ENCODE measurements around the gene MPHOSPH9. TPM values are rescaled to one million over a fixed set of nuclear protein-coding genes. Genes with fewer than 3 reads are reported as not detected.

MPHOSPH9 gene
- total RNA-seq, 1 experiment from 2014 or later = 44.9 TPM

DNA sequence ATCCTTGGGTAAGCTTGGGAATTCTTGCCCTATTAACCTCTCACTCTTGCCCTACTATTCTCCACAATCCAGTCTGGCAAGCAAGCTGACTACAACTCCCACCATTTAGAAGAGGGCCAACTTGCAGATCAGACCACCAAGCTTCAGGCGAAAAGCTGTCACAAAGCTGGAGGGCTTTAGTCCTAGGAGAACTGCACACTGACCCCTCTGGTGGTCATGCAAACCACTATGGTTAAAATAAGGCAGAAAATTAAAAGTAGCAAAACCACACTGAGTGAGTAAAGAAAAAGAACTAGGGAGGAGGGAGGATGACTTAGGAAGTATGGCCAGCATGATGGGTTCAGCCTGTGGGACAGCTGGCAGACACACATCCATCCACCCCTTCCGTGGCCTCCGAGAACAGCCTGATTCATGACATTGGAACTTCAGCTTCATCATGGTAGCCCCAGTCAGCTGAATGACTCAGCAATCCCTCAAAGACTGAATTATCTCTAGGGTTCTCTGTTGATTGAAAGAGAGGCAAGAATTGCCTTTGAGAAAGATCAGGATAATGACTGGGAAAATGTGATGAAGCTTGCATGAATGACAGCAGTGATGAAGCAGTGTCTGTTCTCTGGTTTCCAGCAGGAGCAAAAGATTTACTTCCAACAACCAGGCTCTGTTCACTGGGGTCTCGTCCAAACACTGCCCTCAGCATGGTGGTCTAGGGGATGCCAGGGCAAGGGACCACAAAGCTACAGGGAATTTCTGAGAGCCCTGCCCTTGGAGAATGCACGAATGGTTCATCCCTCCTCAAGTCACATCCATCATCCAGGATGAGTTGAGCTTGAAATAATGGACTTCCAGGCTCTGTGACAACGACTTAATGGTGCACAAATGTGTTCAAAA lies 106.4 kb downstream of the MPHOSPH9 start (continued):
- TF ChIP-seq, protein P1, sequence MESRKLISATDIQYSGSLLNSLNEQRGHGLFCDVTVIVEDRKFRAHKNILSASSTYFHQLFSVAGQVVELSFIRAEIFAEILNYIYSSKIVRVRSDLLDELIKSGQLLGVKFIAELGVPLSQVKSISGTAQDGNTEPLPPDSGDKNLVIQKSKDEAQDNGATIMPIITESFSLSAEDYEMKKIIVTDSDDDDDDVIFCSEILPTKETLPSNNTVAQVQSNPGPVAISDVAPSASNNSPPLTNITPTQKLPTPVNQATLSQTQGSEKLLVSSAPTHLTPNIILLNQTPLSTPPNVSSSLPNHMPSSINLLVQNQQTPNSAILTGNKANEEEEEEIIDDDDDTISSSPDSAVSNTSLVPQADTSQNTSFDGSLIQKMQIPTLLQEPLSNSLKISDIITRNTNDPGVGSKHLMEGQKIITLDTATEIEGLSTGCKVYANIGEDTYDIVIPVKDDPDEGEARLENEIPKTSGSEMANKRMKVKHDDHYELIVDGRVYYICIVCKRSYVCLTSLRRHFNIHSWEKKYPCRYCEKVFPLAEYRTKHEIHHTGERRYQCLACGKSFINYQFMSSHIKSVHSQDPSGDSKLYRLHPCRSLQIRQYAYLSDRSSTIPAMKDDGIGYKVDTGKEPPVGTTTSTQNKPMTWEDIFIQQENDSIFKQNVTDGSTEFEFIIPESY (IDR thresholded peaks at IDR 0.05; ENCODE audit: extremely low read depth, insufficient replicate concordance, low read length) = peak; percentile 67
- TF ChIP-seq EGR1 (IDR thresholded peaks at IDR 0.05; ENCODE audit: low read depth) = no peak

DNA sequence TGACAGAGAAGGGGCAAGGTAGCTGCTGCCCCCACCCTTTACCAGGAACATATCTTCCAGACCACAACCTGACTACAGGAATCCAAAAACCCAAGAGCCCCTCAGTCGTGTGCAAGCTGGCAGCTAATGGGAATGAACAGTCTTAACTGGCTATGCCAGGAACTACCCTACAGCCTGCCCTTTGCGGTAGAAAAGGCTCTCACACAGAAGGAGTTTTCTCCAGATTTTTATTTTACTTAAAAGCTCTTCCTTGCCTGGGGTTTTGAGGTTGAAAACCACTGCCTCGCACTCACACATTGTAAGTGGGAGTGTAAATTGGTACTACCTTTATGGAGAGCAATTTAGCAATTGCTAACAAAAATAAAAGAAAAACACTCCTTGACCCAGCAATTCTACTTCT lies 110.3 kb downstream of the MPHOSPH9 start:
- RAD21 ChIA-PET (ENCODE audit: low non-redundant PET in 1 of 2, low total read pairs in 2 of 2, uncharacterized antibody in 2 of 2, unreplicated experiment in 2 of 2) = no interaction called here

More for the DNA sequence above, 110.3 kb downstream of the MPHOSPH9 start:
- ATAC-seq = no peak
- Histone ChIP-seq H3K9me3 (ENCODE audit: control insufficient read depth in 1 of 2, insufficient read depth in 1 of 2, low read depth in 1 of 2, low read length in 2 of 2) (no peaks in the 10 kb centered on the region), H2AFZ (ENCODE audit: low read depth, low read length, poor library complexity, severe bottlenecking) (no peak overlapping the region), H3K27me3 (ENCODE audit: insufficient read depth, low read length) (no peaks in the 10 kb centered on the region), H3K4me1 (ENCODE audit: control insufficient read depth in 1 of 2, insufficient read depth in 2 of 2, low read length in 2 of 2) (peaks cover 14 to 16% of the 10 kb centered on the region in 2 experiments), H3K79me2 (ENCODE audit: insufficient read depth, low read length) (peaks cover 10% of the 10 kb centered on the region; the same call in 1 of the 2 replicates), H3K4me2 (ENCODE audit: low read length) (no peak overlapping the region), H3K27ac (ENCODE audit: low read depth, low read length) (no peak overlapping the region), H3K36me3 (ENCODE audit: control insufficient read depth in 1 of 2, insufficient read depth in 2 of 2, low read length in 2 of 2) (no peaks in the 10 kb centered on the region), H3K4me3 (replicated peaks in 1 of 2; ENCODE audit: low read depth in 1 of 2, low read length in 2 of 2) (no peak overlapping the region), H4K20me1 (ENCODE audit: insufficient read depth) (no peaks in the 10 kb centered on the region), H3K9me2 (ENCODE audit: insufficient read depth) (no peaks in the 10 kb centered on the region), H3K9ac (ENCODE audit: low read length) (no peak overlapping the region)
- POLR2A ChIA-PET = no interaction called here
- intact Hi-C loops (cut with micrococcal nuclease) = no loop called here
- CTCF ChIA-PET = no interaction called here
- DNase-seq (ENCODE audit: low read depth, low spot score) = no peak
- BruUV-seq (replicated peaks) = no TSS peak
- TF ChIP-seq JUND (IDR thresholded peaks at IDR 0.05) (no peak), EGR1 (IDR thresholded peaks at IDR 0.05; ENCODE audit: low read depth) (no peak), SIN3A (IDR thresholded peaks at IDR 0.05; ENCODE audit: low read depth) (no peak)
- TF ChIP-seq, protein P2, sequence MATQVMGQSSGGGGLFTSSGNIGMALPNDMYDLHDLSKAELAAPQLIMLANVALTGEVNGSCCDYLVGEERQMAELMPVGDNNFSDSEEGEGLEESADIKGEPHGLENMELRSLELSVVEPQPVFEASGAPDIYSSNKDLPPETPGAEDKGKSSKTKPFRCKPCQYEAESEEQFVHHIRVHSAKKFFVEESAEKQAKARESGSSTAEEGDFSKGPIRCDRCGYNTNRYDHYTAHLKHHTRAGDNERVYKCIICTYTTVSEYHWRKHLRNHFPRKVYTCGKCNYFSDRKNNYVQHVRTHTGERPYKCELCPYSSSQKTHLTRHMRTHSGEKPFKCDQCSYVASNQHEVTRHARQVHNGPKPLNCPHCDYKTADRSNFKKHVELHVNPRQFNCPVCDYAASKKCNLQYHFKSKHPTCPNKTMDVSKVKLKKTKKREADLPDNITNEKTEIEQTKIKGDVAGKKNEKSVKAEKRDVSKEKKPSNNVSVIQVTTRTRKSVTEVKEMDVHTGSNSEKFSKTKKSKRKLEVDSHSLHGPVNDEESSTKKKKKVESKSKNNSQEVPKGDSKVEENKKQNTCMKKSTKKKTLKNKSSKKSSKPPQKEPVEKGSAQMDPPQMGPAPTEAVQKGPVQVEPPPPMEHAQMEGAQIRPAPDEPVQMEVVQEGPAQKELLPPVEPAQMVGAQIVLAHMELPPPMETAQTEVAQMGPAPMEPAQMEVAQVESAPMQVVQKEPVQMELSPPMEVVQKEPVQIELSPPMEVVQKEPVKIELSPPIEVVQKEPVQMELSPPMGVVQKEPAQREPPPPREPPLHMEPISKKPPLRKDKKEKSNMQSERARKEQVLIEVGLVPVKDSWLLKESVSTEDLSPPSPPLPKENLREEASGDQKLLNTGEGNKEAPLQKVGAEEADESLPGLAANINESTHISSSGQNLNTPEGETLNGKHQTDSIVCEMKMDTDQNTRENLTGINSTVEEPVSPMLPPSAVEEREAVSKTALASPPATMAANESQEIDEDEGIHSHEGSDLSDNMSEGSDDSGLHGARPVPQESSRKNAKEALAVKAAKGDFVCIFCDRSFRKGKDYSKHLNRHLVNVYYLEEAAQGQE (IDR thresholded peaks at IDR 0.05; ENCODE audit: low read depth) = no peak
- TF ChIP-seq, protein P3, sequence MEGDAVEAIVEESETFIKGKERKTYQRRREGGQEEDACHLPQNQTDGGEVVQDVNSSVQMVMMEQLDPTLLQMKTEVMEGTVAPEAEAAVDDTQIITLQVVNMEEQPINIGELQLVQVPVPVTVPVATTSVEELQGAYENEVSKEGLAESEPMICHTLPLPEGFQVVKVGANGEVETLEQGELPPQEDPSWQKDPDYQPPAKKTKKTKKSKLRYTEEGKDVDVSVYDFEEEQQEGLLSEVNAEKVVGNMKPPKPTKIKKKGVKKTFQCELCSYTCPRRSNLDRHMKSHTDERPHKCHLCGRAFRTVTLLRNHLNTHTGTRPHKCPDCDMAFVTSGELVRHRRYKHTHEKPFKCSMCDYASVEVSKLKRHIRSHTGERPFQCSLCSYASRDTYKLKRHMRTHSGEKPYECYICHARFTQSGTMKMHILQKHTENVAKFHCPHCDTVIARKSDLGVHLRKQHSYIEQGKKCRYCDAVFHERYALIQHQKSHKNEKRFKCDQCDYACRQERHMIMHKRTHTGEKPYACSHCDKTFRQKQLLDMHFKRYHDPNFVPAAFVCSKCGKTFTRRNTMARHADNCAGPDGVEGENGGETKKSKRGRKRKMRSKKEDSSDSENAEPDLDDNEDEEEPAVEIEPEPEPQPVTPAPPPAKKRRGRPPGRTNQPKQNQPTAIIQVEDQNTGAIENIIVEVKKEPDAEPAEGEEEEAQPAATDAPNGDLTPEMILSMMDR (IDR thresholded peaks at IDR 0.05 in 2 of 3, conservative IDR thresholded peaks at IDR 0.05 in 1 of 3; ENCODE audit: borderline replicate concordance in 1 of 3, insufficient read depth in 1 of 3, low read depth in 2 of 3, low read length in 2 of 3) = no peak

Data from HCT116 (cell line).